DOHH2 (cell line): ENCODE results near the gene HTRA3.
A peak's percentile ranks its signal among the peaks of the same experiment; 100 is the strongest.

Source experiments
- H3F3A ChIP-seq: fragments of 200-600 bp; sonication (generic), shearing (Covaris generic); 2 replicates; pipeline ENCODE4 v1.6.0; 2016; ENCODE audit warnings: antibody characterized with exemption, mild to moderate bottlenecking; ENCODE audit not compliant: control insufficient read depth, insufficient read depth
- H3K27ac ChIP-seq: fragments of 200-600 bp; sonication (generic); 2 replicates; pipeline ENCODE4 v1.5.1; 2014; ENCODE audit warnings: low read depth, mild to moderate bottlenecking, low read length, moderate library complexity
- H3K27me3 ChIP-seq: fragments of 200-600 bp; sonication (generic); 2 replicates; pipeline ENCODE4 v1.6.1; 2014; ENCODE audit warnings: mild to moderate bottlenecking, low read length, mixed read lengths; ENCODE audit not compliant: control insufficient read depth
- H3K36me3 ChIP-seq: fragments of 200-600 bp; sonication (generic); 2 replicates; pipeline ENCODE4 v1.6.1; 2014; ENCODE audit warnings: mild to moderate bottlenecking, low read length, moderate library complexity, mixed read lengths; ENCODE audit not compliant: control insufficient read depth
- H3K4me1 ChIP-seq: fragments of 200-600 bp; sonication (generic); 2 replicates; pipeline ENCODE4 v1.6.1; 2014; ENCODE audit warnings: mild to moderate bottlenecking, low read length, mixed read lengths; ENCODE audit not compliant: control insufficient read depth
- H3K4me2 ChIP-seq: fragments of 200-600 bp; sonication (generic); 2 replicates; pipeline ENCODE4 v1.6.0; 2014; ENCODE audit warnings: mild to moderate bottlenecking, low read length, moderate library complexity
- H3K4me3 ChIP-seq: fragments of 200-600 bp; sonication (generic); 2 replicates; pipeline ENCODE4 v1.5.1; 2014; ENCODE audit warnings: mild to moderate bottlenecking, low read length, mixed read lengths
- H3K79me2 ChIP-seq: fragments of 200-600 bp; sonication (generic); 2 replicates; pipeline ENCODE4 v1.6.1; 2014; ENCODE audit warnings: mild to moderate bottlenecking, low read length, mixed read lengths; ENCODE audit not compliant: control insufficient read depth
- H3K9me2 ChIP-seq: fragments of 200-600 bp; sonication (generic); replicated peaks from 2 replicates; pipeline ENCODE4 v1.6.1; 2014; ENCODE audit warnings: mild to moderate bottlenecking, low read length, mixed read lengths; ENCODE audit not compliant: control insufficient read depth
- H3K9me3 ChIP-seq: fragments of 200-600 bp; sonication (generic); 2 replicates; pipeline ENCODE4 v1.6.1; 2014; ENCODE audit warnings: antibody characterized with exemption, low read length, mixed read lengths; ENCODE audit not compliant: control insufficient read depth, insufficient read depth
- H4K20me1 ChIP-seq: fragments of 200-600 bp; sonication (generic); 2 replicates; pipeline ENCODE4 v1.6.0; 2014; ENCODE audit warnings: low read depth, mild to moderate bottlenecking, antibody characterized with exemption, low read length, moderate library complexity; ENCODE audit not compliant: control insufficient read depth, insufficient read depth
- EZH2phosphoT487 ChIP-seq: fragments of 200-600 bp; sonication (generic); IDR thresholded peaks from 2 replicates; pipeline ENCODE4 v1.6.1; 2017; ENCODE audit warnings: borderline replicate concordance, mild to moderate bottlenecking, antibody characterized with exemption, low read length, moderate library complexity, mixed read lengths
- TF ChIP-seq, protein P1 (sequence below): fragments of 200-600 bp; sonication (generic); IDR thresholded peaks from one replicate; pipeline ENCODE4 v1.5.1; 2014; ENCODE audit warnings: antibody characterized with exemption, mild to moderate bottlenecking, low read depth, low read length; ENCODE audit not compliant: poor library complexity, severe bottlenecking

The HTRA3 gene

GRCh38 chr4:8319061-8319460 lies 49.5 kb downstream of the HTRA3 start:
- Histone ChIP-seq H3K4me1 (peaks cover 38% of the 10 kb centered on the region), H3K79me2 (no peaks in the 10 kb centered on the region), H3K4me2 (no peak overlapping the region), H3K36me3 (no peaks in the 10 kb centered on the region), H3K4me3 (no peak overlapping the region), H4K20me1 (no peaks in the 10 kb centered on the region), H3K9me3 (no peaks in the 10 kb centered on the region), H3K27me3 (no peaks in the 10 kb centered on the region), H3F3A (no peaks in the 10 kb centered on the region), H3K27ac (no peak overlapping the region), H3K9me2 (no peaks in the 10 kb centered on the region)
- TF ChIP-seq, protein P1, sequence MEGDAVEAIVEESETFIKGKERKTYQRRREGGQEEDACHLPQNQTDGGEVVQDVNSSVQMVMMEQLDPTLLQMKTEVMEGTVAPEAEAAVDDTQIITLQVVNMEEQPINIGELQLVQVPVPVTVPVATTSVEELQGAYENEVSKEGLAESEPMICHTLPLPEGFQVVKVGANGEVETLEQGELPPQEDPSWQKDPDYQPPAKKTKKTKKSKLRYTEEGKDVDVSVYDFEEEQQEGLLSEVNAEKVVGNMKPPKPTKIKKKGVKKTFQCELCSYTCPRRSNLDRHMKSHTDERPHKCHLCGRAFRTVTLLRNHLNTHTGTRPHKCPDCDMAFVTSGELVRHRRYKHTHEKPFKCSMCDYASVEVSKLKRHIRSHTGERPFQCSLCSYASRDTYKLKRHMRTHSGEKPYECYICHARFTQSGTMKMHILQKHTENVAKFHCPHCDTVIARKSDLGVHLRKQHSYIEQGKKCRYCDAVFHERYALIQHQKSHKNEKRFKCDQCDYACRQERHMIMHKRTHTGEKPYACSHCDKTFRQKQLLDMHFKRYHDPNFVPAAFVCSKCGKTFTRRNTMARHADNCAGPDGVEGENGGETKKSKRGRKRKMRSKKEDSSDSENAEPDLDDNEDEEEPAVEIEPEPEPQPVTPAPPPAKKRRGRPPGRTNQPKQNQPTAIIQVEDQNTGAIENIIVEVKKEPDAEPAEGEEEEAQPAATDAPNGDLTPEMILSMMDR: no peak
- no peak for TF ChIP-seq EZH2phosphoT487

- no peaks in the 10 kb centered on the region for H3K27me3 ChIP-seq
- no peaks in the 10 kb centered on the region for H3K36me3 ChIP-seq
- H3K79me2 ChIP-seq: no peaks in the 10 kb centered on the region
- peaks cover 37% of the 10 kb centered on the region for H3K4me1 ChIP-seq
- H3F3A ChIP-seq: no peaks in the 10 kb centered on the region
- H3K27ac ChIP-seq: no peak overlapping the region
- no peak overlapping the region for H3K4me3 ChIP-seq
- TF ChIP-seq, protein P1: no peak
- H3K9me2 ChIP-seq: no peaks in the 10 kb centered on the region
- H3K9me3 ChIP-seq: no peaks in the 10 kb centered on the region
- H4K20me1 ChIP-seq: no peaks in the 10 kb centered on the region
- H3K4me2 ChIP-seq: no peak overlapping the region
Measured at GRCh38 chr4:8319731-8320385, 50.3 kb downstream of the HTRA3 start.

DNA sequence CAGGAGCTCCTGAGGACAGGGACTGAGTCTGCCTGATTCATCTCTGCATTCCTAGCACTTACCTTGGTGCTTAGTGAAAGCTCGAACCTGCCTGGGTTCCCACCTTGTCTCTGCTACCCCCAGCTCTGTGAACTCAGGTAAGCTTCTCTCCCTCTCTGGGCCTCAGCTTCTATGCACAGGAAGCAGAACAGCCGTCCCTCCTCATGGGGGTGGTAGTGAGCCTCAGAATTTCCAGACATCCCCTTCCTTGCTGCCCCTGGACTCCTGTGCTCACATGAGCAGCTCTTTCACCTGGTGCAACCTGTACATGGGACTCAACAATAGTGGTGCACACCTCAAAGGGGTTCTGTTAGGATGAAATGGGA lies 50.8 kb downstream of the HTRA3 start:
- H4K20me1 ChIP-seq: no peaks in the 10 kb centered on the region
- H3K9me2 ChIP-seq: no peaks in the 10 kb centered on the region
- no peak overlapping the region for H3K4me3 ChIP-seq

More for the DNA sequence above, 50.8 kb downstream of the HTRA3 start:
- no peaks in the 10 kb centered on the region for H3F3A ChIP-seq
- peaks cover 31% of the 10 kb centered on the region for H3K4me1 ChIP-seq
- H3K9me3 ChIP-seq: no peaks in the 10 kb centered on the region
- no peaks in the 10 kb centered on the region for H3K27me3 ChIP-seq
- no peaks in the 10 kb centered on the region for H3K79me2 ChIP-seq
- no peaks in the 10 kb centered on the region for H3K36me3 ChIP-seq
- no peak overlapping the region for H3K4me2 ChIP-seq
- H3K27ac ChIP-seq: no peak overlapping the region
- TF ChIP-seq, protein P1: peak; percentile 77
- no peak for TF ChIP-seq EZH2phosphoT487
